Putamen (tissue), 1 donor: Measurements from ENCODE around the gene FCRLB.
"Not testable (repeated sequence)": the region's sequence is repeated elsewhere in the genome, so short reads cannot be mapped to it uniquely, and the experiment has no call there.

ENCODE experiments used
- DNase-seq: peaks from one replicate; pipeline ENCODE4 v3.0.0-alpha.2; 2016; ENCODE audit warnings: low spot score

The FCRLB gene

DNA sequence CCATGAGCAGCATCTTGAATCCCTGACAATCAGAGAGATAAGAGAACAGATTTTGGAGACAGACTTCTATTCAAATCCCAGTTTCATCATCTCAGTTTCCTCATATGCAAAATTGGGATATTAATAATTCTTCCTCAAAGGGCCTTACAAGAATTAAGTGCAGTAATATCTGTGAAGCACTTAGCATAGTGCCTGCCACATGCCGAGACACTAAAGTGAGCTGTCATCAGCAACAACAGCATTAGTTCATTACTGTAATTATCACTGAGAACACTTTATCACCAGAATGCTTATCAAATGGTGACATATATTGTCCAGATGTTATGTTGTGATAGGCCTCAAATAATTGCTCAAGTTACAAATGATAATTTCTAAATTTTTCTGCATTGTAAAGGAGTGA is 922 bp upstream of the FCRLB start:
- DNase-seq = no peak

DNA sequence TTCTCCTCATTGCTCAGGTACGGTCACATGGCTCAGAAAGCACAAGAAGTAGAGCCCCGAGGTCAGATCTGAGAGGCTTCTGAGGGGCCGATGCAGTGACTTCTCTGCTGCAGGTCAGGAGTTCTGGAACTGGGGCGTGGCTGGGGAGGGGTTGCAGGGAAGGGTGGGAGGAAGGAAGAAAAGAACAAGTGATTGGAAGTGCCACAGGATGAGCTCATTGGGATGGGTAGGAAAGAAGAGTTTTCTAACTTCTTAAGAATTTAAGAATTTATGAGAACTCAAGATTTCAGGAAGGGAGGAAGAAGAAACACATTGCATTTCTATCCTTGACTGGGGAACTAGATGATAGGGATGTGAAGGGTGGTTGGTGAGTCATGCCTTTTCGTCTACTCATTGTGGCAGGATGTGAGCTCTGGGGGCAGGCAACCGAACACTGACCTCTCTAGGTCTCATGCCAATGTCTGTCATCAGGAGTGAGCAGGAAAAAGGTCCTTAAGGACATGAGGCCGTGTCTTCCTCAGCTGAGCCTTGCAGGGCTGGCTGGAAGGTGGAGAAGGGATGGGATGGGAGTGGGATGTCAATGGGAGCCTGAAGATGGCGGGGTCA is 497 bp downstream of the FCRLB start:
- no peak for DNase-seq

DNA sequence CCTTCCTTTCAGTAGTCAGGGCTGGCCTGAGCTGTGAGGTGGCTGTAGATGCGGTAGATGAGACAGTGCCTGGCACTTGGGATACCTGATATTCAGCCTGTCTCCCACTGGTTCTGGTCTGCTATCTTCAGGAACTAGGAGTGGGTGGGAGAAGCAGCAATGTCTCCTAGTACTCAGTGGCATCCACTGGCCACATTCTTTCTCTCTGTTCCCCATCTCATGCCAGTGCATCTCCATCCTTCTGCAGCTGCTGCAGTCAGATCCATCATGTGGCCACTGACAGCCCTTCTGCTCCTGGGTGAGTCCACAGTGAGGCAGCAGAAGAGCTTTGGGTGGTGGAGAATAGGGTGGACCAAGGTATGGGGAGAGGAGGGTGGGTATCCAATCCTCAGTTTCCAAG is 1.1 kb downstream of the FCRLB start:
- DNase-seq = no peak

DNA sequence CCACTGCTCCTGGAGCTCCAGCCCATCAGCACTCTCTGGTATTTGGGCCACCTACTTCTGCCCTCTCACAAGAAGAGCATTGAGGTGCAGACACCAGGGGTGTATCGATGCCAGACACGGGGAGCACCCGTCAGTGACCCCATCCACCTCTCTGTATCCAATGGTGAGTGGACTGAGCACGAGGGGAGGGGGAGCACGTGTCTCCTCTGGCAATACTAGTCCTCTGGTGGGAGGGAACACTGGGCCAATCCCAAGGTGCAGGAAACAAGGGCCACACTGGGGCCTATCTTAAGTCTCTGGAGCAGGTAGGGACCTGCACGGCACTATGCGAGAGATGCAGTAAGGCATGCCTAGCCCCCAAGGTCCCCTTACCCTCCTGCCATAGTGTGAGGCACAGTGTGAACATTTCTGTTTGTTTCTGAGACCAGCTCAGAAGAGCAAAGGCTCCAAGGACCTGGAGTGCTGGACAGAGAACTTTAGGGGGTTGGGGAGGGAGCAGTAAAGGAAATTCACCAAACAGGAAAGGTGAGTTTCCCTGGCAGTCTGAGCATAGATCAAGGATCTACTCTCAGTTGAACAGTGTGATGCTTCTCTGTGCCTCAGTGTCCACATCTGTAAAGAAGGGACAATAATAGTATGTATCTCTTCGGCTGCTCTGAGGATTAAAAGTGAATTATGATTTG is 2.3 kb downstream of the FCRLB start:
- no peak for DNase-seq

DNA sequence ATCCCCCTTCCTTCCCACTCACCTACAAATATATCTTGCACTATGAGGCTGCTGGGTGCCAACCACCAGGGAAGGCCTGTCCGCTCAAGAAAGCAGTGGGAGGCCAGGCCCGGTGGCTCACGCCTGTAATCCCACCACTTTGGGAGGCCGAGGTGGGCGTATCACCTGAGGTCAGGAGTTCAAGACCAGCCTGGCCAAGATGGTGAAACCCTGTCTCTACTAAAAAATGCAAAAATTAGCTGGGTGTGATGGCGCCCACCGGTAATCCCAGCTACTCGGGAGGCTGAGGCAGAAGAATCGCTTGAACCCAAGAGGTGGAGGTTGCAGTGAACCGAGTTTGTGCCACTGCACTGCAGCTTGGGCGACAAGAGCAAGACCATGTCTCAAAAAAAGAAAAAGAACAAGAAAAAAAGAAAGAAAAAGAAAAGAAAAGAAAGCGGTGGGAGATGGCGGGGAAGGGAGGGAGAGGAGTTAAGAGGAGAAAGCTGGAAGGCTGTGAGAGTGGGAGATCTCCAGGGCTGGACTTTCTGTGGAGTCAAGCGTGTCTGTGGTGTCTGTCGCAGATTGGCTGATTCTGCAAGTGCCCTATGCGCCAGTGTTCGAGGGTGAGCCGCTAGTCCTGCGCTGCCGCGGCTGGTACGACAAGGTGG is 4.0 kb downstream of the FCRLB start:
- DNase-seq = not testable (repeated sequence)

DNA sequence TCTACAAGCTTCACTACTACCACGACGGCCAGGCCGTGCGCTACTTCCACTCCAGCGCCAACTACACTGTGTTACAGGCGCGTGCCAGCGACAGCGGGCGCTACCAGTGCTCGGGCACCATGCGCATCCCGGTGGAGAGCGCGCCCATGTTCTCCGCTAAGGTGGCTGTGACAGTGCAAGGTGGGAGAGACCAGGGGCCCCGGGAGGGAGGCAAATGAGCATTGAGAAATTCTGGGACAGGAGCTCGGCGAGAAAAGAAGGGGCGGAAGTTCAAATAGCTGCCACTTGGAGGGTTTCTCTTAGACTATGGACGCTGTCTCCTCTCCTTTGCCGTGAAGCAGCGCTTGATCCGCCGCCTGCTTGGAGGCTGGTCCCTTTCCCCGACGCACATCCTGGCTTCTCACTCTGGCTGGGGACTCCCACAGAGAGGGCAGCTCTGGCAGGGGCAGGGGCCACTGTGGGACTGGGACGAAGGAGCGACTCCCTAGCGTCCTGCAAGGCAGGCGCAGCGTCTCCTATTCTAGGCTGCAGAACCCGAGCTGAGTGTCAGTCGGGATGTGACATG is 4.6 kb downstream of the FCRLB start:
- no peak for DNase-seq

DNA sequence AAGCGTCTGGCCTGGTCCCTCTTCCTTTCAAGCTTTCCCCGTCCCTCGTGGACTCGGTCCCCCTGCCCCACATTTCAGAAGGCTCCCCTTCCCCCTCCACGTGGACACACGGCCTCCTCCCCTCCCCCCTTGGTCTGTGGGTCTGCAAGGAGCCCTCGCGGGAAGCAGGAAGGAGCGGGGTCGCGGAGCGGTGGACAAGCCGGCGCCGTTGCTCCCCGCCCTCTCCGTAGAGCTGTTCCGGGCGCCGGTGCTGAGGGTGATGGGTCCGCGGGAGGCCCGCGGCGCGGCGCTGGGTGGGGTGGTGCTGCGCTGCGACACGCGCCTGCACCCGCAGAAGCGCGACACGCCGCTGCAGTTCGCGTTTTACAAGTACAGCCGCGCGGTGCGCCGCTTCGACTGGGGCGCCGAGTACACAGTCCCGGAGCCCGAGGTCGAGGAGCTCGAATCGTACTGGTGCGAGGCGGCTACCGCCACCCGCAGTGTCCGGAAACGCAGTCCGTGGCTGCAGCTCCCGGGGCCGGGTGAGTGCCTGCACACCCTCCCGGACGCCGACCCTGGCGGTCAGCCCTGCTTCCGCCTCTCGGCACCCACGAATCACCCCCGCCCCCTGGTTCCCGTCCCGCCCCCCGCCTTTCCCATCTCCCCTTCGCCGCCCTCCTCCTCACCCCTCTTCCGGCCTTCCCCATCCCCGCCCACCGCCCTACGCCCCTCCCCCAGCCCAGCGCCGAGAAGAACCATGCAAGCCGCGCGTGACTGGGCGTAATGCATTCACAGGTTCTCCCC is 5.3 kb downstream of the FCRLB start:
- DNase-seq = peak; percentile 42

DNA sequence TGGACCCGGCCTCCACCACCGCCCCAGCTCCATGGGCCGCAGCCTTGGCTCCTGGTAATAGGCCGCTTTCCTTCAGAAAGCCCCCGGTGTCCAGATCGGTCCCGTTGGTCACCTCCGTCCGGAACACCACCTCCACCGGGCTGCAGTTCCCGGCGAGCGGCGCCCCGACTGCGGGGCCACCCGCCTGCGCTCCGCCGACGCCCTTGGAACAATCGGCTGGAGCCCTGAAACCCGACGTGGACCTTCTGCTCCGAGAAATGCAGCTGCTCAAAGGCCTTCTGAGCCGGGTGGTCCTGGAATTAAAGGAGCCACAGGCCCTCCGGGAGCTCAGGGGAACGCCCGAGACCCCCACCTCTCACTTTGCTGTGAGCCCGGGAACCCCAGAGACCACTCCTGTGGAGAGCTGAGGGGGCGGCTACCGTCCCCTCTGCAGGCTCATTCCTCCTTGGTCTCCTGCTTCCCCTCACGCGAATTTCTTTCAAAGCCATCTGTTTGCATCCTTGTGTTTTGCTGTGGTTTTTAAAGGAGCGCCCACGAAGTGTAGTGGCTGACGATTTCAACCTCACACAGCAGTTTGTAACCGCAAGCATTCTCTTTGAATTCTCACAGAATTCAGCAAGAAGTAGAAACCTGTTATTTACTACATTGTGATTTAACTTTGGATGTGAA is 6.0 kb downstream of the FCRLB start:
- DNase-seq = no peak

DNA sequence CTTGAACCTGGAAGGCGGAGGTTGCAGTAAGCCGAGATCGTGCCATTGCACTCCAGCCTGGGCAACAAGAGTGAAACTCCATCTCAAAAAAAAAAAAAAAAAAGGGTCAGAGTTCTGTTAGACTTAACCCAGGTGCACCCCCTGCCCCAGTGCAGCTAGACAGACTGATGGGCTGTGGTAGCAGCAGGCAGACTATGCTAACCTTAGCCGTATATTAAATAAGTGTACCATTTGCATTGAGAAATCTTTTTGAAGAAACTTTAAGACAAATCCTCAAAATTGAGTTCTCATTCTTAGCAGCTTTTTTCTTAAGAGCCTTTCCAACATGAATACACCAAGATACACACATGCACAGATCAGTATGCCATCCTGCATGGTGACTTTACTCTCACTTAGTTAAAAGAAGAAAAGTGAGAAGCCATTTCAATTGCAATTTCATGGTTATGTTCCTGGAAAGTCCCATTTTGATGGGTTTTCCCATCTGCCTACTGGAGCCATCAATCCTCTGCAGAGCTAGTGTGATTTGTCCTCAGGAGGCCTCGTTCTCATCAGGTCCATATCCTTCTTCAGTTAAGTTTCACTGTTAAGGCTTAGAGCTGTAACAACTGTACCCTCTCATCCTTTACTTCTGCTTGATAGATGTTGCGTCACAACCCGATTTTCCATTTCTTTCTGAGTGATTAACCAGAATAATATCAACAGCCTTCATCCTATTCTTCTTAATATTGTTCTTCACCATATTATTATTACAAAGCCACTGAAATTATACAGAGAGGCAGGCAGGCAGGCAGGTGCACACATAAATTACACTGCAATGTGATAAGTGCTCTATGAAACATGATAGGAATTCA is 7.3 kb downstream of the FCRLB start:
- DNase-seq = no peak

DNA sequence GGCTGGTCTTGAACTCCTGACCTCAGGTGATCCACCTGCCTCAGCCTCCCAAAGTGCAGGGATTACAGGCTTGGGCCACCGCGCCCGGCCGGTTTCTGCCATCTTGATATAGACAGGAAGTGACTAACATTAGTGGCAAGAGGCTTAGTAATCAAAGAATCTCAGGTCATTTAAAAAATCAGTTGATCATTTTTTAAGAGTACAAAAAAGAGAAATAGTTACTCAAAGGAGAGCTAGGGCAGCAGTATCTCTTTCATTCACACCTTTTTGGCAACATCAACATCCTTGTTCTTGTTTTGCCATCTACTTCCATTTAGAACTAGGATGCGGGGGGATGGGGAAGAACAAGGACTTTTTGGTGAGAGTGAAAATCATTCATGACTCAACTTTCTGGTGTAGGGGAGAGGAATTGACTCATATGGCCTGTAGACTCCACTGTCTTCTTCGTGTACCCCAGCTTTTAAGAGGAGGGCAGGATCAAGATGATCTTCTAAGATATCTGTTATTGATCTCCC is 8.8 kb downstream of the FCRLB start:
- no peak for DNase-seq

DNA sequence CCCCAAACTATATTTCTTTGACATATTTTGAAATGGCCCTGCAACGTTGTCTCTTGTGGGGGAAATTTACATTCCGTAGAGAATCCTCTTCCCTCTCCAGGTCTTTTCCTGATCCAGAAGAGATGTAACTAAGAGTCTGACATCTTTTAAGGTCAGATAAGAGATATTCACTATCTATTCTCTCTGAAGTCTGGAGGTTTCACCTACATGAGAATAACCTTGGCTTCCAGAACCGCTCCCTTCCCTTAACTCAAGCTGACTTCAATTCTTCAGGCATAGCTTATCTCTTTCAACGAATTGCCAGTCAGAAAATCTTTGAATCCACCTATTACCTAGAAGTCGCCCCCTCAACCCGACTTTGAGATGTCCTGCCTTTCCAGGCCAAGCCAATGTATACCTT is 9.9 kb downstream of the FCRLB start:
- DNase-seq = no peak

DNA sequence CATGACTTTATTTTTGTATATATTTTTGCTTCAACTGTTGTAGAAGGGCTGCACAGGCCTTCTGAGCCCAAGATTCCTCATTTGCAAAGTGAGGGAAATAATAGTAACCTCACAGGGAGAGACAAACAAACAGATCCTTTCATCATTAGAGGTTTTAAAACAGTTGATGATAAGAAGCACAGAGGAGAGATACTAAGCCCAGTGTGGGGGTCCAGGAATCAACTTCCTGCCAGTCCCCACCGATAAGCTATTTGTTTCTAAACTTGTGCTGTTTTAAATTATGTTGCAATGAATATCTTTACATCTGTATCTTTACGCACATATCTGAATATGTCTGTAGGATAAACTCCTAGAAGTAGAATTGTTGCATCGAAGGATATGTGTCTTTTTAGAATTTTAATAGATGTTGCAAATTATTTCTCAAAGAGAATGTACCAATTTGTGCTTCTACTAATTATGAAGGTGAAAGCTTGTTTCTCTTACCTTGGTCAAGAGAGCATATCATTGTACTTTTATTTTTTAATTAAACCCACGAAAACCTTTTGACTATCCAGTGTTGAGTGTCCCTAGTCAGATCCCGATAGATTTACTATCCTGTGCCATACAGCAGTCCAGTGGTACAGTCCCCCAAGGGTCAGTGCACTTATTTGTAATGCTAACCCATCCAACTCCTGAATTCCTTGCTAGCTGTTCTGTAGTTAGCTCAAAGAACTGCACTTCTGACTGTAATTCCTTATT is 10.8 kb downstream of the FCRLB start:
- DNase-seq = no peak

DNA sequence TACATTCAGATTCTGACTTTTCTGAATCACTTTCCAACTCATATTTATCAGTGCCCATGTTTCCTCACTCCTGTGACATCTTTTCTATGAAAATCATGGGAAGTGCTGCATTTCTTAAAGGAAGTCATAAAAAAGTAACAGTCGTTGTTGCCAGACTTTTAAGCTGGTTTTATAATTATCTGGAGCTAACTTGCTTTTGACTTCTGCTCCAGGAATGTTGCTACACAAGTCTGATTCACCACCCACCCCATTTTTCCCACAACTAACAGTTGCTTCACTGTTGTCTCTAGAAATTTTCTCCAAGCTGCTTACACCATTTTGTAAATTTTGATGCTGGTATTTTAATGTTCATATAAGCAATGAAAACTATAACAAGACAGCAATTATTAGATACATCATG is 12.2 kb downstream of the FCRLB start:
- no peak for DNase-seq

DNA sequence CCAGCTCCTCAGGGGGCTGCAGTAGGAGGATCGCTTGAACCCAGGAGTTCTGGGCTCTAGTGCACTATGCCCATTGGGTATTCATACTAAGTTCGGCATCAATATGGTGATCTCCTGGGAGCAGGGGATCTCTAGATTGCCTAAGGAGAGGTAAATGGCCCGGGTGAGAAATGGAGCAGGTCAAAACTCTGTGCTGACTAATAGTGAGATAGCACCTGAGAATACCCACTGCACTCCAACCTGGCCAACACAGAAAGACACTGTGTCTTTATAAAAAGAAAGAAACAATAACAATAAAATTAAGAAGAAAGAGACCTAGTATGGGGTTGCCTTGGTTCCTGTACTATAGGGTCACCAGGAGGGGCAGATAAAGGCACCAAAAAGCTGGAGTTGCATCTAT is 14.5 kb downstream of the FCRLB start:
- no peak for DNase-seq

DNA sequence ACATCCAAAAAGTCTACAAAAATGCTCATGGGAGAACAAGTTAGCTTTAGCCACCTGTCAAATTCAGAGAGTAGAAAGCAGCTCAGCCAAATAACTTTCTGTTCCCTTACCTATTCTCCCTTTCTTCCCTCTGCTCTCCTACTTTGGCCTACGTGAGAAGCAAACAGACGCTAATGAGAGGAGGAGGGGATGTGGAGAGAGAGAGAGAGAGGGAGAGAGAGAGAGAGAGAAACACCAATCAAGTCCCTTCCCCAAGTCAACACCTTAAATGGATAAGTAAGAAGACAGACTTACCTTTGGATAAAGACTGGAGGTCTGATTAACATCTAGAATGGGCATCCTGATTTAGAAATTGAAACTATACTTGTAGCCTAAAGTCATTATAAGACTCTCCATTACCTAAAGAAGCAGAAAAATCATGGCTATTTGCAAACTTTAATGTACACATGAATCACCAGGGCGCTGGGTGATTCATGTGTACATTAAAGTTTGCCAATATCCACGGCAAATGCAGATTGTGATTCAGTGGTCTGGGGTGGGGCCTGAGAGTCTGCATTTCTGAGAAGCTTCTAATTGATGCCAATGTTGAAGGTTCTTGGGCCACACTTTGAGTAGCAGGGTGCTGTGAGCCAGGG is 15.1 kb downstream of the FCRLB start:
- no peak for DNase-seq

DNA sequence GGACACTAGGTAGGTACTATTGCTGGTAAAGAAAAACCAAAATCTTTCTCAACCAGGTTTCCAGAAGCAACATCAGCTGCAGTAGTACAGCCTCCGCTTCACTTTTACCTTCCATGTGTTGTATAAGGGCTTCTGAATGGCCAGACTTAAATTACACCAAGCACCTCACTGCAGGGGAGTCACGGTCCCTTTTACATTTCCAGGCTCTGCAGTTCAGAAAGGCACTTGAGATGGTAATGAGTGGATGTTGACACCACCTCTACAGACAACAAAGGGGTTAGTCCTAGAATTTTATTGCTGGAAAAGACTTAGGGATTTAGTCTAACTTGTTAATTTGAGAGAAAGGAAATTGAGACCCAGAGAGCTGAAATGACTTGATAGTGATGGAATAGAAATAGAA is 16.3 kb downstream of the FCRLB start:
- no peak for DNase-seq

DNA sequence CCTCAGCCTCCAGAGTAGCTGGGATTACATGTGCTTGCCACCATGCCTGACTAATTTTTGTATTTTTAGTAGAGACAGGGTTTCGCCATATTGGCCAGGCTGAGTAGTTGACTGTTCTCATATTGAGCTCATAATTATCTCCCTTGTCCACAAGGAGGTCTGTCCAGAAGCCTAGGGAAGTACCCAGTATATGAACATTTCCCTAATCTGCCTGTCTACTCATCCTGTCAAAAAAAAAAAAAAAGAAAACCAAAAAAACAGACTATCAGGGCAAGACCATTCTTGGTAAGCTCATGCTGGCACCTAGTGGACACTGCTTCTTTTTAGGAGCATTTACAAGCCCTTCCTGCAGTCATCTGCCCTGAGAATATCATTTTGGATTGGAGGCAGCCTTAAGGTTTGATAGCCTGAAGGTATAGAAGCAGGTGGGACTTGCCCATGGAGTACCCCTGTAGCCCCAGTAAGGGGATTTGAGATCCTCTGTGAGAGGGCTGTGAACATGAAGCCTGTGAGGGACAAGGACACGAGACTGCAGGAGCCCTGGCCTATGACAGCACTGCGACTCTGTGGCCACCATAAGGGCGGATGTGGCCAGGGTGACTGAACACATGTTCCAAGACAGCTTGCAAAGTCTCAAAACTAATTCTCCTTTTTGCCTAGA is 17.4 kb downstream of the FCRLB start:
- no peak for DNase-seq

DNA sequence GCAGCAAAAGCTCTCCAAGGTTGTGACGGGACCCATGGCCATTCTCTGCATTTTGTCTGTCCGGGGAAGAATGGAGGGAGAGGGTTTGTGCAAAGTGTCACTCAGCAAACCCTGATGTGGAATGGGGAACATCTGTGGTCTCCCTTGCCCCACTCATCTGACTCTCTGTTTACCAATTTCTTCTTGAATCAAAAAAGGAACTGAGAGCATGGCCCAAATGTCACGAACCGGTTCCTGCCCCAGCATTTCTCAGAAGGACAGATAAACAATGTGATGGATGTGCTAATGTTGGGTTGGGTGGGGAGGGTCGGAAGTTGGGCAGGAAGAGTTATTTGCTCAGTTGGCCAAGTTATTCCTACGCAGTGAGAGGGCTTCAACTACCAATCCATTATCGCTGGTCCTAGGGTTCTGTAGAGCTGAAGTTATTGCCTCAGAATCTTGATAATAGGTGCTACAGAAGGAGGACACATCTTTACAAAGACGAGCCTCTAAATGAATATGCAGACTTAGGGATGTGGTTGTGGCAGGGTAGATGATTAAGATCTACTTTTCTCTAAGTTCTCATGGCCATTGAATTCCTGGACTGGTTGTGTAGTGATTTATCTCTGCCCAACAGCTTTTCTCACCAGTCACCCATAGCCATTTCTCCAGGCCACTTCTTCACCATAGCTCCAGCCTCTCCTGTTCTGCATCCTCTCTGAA is 18.7 kb downstream of the FCRLB start:
- no peak for DNase-seq
